SH-SY5Y (cell line): ENCODE data around the gene TDRD12.

Source experiments
- GATA2 ChIP-seq: IDR thresholded peaks from 2 replicates; pipeline ENCODE4 v1.6.1; 2011; ENCODE audit warnings: mild to moderate bottlenecking, low read depth, low read length
- GATA3 ChIP-seq: IDR thresholded peaks from 2 replicates; pipeline ENCODE4 v1.6.1; 2011; ENCODE audit warnings: low read depth, mild to moderate bottlenecking, low read length, moderate library complexity

The TDRD12 gene

GRCh38 chr19:32800191-32800590 is 80.6 kb downstream of the TDRD12 start:
- TF ChIP-seq GATA2 (no peak), GATA3 (no peak)

DNA sequence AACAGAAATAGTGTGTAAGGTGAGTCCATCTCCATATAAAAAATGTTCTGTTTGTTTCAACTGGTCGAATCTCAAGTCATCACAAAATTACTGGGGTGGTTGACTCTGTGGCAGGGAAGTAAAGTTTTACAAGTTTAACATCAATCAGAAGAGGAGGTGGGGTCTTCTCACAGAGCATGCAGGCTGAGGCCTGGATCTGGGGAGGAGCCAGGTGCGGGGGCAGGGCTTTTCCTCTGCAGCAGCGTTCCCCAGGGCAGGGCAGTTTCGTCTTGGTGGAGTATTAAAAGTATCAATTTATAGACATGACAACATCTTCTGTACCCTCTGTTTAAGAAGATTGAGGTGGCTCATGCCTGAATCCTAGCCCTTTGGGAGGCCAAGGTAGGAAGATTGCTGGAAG is 81.2 kb downstream of the TDRD12 start:
- TF ChIP-seq GATA3 (no peak), GATA2 (no peak)

GRCh38 chr19:32802840-32803239 is 83.3 kb downstream of the TDRD12 start:
- TF ChIP-seq GATA3, result no peak
- TF ChIP-seq GATA2, result no peak

- TF ChIP-seq GATA2, result no peak
- no peak for TF ChIP-seq GATA3
Observed at GRCh38 chr19:32808236-32808635, 88.7 kb downstream of the TDRD12 start.

- no peak for TF ChIP-seq GATA2
- no peak for TF ChIP-seq GATA3
Observed at GRCh38 chr19:32809254-32809653, 89.7 kb downstream of the TDRD12 start.

- TF ChIP-seq GATA3, result no peak
Observed at GRCh38 chr19:32809754-32810153, 90.2 kb downstream of the TDRD12 start.

DNA sequence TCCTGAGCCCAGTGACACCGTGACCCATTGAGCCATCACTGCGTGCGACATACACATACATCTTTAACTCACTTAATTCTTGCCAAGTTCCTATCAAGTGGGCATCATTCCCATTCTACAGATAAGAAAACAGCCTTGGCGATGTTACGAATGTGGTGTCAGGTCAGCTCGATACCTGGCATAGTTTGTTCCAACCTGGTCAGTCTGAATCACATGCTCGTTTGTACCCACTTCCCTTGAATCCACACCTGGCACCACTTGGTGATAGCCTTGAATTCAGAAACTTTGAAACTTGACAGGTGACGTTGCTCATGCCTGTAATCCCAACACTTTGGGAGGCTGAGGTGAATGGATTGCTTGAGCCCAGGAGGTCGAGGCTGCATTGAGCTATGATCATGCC is 90.9 kb downstream of the TDRD12 start:
- TF ChIP-seq GATA3, result no peak
- no peak for TF ChIP-seq GATA2

DNA sequence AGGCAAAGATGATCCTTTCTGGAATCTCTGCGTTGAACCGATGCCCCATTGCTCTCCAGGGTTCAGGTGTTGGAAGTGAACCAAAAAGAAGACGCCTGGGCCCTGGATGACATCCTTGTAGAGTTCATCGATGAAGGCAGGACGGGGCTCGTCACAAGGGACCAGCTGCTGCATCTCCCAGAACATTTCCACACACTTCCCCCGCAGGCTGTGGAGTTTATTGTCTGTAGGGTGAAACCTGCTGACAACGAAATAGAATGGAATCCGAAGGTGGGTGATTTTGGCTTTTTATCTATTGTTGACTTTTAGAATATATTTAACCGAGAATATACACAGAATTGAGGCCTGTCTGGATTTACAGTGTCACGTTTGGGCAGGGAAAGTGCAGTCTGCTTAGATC is 91.6 kb downstream of the TDRD12 start:
- TF ChIP-seq GATA3, result no peak
- TF ChIP-seq GATA2, result no peak

GRCh38 chr19:32812036-32812435 is 92.5 kb downstream of the TDRD12 start:
- TF ChIP-seq GATA3, result no peak
- TF ChIP-seq GATA2, result no peak

- TF ChIP-seq GATA2, result no peak
- no peak for TF ChIP-seq GATA3
Observed at GRCh38 chr19:32812571-32812970, 93.0 kb downstream of the TDRD12 start.

GRCh38 chr19:32813862-32814425 is 94.4 kb downstream of the TDRD12 start:
- no peak for TF ChIP-seq GATA2
- TF ChIP-seq GATA3, result no peak

DNA sequence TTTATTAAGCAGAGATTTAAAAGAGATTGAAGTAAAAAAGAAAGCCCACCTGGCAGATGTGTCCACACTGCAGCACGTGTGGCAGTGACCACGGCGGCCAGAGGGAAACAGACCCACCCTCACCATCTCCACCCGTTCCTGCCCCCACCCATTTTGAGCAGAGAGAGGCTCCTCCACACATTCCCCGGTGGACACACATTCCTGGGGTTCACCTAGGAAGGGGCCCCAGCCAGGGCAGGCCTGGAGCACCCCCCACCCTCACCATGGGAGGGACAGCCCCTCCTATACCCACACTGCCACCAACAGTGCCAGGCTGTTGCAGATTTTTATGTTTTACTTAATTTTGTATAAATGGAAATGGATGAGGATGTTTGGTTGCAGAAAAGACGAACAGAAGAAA is 95.1 kb downstream of the TDRD12 start:
- TF ChIP-seq GATA2 (no peak), GATA3 (no peak)

DNA sequence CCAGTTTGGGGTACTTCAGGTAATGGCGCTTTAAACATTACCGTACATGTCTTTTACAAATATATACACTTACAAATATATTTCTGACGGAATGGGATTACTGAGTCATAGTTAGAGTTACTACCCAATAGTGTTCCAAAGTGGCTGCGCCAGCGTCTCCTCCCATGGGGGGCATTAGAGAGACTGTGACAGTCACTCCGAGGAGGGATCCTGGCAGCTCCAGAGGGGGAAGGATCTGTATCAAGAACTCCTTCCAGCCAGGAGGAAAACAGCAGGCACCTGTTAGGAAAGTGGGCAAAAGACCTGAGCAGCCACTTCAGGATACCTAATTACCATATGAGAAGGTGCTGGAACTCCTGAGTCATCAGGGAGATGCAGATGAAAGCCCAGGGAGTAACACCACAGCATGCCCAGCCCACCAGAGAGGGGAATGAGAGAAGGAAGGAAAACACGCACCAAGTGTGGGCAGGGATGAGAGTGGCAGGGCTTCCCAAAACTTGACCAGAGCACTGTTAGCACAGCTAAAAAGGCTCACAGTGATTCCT is 97.1 kb downstream of the TDRD12 start:
- TF ChIP-seq GATA2 (no peak), GATA3 (no peak)

DNA sequence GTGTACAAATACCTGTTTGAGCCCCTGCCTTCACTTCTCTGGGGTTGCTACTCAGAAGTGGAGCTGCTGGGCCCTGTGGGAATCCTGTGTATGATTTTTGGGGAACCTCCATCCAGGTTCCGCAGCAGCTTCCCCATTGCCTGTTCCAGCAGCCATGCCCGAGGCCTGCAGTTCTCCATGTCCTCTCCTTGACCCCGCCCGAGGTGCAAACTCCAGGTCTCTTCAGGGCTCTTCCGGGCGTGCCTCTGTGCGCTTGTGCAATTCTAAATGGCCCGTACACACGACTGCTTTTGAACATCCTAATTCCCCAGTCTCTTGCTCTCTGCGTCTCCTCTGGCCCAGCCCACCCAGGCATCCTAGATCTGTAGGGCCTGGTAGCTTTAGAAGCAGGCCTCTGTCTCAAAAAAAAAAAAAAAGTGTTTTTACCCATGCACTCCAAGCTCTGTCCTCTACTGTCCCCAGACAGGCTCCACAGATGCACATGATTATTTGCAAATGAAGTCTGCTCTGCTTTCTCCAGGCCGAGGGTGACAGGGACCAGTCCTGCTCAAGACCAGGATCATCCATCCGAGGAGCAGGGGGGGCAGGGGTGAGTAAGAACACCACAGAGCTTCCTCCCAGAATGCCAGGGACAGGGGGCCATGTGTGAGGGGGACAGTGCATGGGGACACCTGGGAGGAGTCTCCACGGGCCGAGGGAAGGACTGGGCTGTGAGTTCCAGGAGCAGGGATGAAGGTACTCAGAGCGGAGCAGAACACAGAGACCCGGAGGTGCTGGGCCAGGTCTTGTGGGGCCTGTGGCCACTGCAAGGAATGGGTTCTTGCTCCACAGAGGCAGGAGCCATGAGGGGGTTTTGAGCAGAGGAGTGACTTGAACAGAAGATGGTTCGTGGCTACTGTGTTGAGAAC is 98.3 kb downstream of the TDRD12 start:
- no peak for TF ChIP-seq GATA2
- no peak for TF ChIP-seq GATA3

- no peak for TF ChIP-seq GATA3
- no peak for TF ChIP-seq GATA2
Observed at GRCh38 chr19:32818536-32818935, 99.0 kb downstream of the TDRD12 start.
